GM18870 (cell line): ENCODE measurements around the gene ABCC8.

Source experiments
- ATAC-seq: cut with Tn5 transposase; IDR thresholded peaks from one replicate; pipeline ENCODE4 v1.9.1; 2021; ENCODE audit warnings: moderate library complexity; ENCODE audit not compliant: unreplicated experiment

The ABCC8 gene

DNA sequence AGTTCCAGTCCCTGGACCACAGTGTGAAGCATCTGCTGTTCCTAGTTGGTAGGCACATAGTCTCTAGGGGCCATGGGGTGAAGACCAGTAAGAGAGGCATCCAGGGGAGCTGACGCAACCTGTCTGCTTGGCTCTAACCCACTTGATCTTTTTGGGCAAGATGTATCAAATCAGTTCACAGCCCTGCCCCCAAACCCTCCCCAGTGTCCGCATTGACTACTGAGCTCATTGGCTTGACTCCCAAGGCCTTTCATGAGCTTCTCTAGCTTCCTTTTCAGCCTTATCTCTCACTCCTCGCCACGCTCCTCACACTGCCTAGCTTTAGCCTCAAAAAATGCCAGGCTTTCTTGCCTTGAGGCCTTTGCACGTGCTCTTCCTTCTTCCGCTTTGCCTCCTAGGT lies 29.7 kb upstream of the ABCC8 start:
- ATAC-seq = no peak

DNA sequence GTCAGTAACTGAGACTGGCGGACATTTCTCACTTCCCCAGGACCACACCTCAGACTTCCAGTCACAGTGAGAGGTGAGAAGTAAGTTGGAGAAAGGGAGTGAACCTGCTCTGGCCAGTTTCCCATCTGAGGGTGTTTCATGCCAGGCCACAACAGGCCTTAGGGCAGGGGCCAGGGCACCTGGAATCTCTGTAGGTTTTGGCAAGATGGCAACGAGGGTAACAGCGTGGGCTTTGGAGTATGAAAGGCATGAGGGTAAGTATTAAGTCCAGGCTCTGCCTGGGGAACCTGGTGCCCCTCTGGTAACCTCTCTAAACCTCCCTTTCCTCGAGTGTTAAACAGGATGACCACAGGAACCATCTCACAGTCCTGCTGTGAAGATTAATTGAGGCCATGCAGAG lies 28.5 kb upstream of the ABCC8 start:
- ATAC-seq = no peak

DNA sequence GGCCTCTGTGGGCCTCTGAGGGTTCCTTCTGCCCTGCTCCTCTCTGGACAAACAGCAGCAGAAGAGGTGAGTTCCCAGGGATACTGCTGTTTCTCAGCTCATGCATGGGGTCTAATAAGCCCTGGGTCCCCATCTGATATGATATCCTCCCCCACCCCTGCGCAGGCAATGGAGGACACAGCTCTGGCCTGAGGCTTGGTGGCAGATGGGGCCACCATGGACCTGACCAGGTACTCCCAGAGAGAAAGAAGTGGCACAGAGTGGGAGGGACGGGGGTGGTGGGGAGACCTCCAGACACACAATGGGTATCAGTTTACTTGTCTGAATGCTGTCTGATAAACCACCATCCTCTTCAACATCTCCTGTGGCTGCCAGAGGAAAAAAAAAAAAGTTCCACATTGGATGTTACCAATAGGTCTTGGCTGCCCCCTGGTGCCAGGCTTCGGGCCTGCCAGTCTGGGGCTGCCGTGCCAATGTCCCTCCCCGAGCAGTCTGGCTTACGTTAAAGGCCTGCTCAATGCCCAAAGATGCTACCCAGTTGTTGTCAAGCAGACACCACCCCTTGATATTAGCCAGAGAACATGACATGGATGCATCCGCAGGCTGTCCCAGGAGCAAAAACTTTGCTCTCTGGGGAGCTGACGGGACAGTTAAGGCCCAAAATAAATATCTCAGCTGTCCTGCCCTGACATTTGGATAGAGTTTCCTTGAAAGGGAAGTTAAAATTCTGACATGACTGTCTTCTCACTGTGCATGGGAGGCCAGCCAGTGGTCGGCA lies 27.9 kb upstream of the ABCC8 start:
- ATAC-seq = no peak

DNA sequence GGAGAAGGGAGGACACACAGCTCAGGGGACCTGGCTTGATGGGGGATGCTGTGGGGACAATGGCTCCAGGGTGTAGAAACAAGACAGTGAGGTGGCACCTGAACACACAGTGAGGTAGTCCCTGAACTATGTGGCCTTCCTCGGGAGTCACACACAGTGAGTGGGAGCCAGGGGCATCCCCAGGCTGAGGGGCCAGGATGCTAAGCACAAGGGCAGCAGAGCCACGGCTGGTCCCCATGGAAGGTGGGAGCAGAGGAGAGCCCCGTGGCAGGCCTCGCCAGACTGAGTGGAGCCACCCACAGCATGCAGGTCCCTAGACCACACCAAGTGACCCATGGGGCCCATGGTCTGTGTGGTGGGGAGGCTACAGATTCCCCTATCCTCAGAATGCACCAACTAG lies 26.0 kb upstream of the ABCC8 start:
- ATAC-seq = no peak

DNA sequence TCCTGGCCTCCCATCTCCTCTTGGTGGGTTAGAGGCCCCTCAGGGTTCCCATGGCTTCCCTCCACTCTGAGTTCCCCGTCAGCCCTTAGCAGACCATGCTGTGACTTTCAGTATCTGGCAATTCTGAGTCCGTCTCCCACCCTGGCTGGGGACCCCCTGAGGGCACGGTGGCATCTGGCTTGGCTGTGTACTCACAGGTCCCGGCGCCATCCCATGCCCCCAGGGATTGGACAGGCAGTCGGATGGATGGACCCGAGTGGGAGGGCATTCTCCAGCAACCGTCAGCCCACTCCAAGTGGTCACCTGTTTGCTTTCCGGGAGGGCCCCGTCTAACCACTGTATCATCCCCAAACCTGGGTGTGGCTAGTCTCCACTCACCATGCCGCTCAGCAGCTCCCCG lies 24.0 kb upstream of the ABCC8 start:
- ATAC-seq = no peak

DNA sequence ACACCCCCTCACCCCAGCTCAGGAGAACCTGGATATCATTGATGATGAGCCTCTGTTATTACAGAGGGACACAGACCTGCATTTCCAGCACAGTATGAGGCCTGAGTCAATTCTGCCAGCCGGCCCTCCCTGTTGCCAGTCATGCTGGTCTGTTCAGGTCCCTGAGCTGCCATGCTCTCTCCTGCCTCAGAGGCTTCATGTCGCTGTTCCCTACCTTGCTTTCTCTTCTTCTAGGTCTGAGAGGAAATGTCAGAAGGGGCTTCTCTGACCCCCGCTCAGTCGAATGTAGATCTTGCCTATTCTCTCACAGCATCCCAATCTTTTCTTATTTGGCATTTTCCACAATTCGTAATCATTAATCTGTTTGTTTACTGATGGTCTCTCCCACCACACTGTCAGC lies 21.8 kb upstream of the ABCC8 start:
- ATAC-seq = no peak

DNA sequence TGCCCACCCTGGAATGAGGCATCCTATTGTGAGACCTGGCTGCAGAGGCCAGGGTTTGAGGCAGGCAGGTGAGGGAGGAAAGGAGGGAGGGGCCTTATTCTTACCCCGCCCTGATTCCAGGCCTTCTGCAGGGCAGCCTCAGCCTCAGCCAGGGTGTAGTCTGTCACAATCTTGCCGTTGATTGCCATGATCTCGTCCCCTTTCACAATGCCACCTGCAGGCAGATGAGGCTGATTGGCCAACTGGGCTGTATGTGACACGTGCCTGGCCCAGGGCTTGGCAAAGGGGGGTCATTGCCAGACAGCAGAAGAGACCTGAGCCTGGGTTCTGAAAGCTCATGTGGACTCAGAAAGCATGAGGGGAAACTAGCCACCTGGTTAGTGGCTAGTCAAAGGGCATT lies 21.4 kb upstream of the ABCC8 start:
- ATAC-seq = no peak

DNA sequence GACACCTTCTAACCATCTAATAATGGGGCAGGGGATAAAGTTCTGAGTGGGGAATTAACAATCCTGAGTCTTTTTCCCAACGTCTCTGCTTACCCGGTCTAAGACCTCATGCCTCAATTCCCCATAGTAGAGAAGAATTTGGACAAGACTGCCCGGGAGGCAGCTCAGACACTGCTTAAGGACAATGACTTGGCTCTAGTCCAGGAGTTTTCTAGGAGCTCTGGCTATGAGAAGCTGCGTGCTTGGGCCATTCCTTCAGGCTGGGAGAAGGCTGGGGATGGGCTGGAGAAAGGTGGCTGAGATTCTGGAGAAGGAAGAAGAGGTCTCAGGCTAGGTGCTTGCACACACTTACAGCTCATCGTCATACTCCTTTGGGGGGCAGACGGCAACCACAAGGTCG lies 19.8 kb upstream of the ABCC8 start:
- no peak for ATAC-seq

DNA sequence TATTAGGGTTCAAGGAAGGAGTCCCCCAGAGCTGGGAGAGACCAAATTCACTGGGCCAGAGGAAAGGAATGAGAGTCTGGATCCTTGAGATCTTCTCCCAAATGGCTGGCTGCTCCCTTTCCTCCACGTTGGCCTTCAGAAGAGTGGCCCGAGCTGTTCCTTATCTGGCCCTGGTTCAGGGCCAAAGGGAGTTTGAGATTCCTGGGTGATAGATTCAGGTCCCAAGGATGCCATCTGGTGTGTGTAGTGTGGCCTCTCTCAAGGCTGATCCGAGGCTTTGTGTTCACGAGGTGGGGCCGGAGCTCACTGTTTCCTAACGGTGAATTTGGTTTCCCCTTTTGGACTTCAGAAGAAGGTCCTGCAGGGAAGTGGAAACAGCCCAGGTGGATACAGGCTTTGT lies 17.4 kb upstream of the ABCC8 start:
- no peak for ATAC-seq

DNA sequence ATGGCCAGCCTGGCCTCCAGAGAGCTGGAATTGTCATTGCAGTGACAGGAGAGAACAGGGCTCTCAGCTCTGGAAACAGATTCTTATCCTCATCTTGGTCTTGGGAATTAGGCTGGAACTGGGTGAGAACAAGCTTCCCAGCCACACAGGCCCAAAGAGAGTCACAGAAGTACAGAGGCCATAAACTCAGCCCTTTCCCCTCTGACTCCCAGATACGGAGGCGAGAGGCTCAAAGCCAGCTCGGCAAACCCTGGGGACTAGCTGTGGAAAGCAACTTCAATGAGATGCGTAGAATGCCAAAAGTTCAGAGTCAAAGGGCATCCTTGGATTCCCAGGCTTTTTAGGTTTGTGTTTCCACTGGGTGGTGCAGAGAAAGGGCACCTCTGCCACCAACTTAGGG lies 14.3 kb upstream of the ABCC8 start:
- no peak for ATAC-seq

DNA sequence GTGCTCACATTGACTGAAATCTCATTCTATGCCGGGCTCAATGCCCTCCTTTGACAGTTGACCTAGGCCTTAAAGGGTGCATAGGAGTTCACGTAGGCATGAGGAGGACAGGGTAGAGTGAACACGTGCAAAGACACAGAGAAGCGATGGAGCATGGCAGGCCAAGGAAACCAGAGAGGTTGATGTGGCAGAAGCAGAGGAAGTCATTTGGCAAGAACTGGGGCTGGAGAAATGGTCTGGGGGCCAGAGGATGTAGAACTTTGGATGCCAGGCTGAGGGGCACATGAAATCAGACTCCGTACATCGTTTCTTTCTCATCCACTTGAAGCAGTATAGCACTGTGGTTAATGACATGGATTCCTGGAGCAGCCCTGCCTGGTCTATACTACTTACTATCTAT lies 13.6 kb upstream of the ABCC8 start:
- ATAC-seq = no peak

DNA sequence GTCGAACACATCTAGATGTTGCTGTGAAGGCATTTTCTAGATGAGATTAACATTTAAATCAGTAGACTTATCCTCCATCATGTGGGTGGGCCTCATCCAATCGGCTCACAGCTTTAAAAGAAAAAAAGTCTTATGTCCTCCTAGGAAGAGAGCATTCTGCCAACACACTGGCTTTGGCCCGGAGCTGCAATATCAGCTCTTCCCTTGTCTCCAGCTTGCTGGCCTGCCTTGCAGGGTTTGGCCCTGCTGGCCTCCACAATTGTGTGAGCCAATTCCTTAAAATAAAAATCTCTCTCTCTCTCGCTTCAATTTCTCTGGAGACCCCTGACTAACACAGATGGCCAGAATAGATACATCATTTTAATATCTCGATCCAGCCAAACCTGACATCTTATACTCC lies 13.1 kb upstream of the ABCC8 start:
- no peak for ATAC-seq

DNA sequence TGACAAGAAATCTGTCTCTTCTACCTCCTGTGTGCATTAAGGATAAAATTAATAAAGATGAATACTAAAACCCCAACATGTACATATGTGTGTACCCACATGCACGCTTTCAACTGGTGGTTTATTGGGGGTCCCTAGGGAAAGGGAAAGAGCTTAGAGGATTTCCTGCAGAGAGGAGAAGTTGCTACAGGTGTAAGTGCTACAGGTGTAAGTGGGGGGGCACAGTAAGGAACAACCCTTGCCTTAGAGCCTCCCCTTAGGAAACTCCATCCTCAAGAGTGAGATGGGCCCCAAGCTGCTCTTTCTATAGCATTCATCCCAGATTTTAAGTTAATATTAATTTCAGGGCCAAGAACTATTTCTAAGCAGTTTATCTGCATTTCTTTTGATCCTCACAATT lies 11.9 kb upstream of the ABCC8 start:
- no peak for ATAC-seq

DNA sequence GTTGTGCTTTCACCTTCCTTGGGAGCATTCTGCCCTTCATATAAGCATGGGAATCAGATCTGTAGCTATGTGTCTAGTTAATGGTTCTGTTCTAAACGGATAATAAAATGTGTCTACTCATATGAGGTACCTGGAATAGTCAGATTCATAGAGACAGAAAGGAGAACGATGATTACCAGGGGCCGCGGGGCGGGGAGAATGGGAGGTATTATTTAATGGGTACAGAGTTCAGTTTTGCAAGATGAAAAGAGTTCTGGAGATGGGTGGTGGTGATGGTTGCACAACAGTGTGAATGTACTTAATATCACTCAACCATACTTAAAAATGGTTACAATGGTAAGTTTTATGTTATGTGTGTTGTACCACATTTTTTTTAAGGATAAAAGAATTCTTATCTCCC lies 10.0 kb upstream of the ABCC8 start:
- no peak for ATAC-seq

DNA sequence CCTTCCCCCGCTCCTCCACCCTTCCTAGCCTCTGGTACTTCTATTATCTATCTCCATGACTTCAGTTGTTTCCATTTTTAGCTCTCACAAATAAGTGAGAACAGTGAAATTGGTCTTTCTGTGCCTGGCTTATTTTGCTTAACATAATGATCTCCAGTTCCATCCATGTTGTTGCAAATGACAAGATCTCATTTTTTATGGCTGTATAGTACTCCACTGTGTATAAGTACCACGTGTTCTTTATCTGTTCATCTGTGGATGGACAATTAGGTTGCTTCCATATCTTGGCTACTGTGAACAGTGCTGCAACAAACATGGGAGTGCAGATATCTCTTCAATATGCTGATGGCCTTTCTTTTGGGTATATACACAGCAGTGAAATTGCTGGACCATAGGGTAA lies 6.9 kb upstream of the ABCC8 start:
- no peak for ATAC-seq

DNA sequence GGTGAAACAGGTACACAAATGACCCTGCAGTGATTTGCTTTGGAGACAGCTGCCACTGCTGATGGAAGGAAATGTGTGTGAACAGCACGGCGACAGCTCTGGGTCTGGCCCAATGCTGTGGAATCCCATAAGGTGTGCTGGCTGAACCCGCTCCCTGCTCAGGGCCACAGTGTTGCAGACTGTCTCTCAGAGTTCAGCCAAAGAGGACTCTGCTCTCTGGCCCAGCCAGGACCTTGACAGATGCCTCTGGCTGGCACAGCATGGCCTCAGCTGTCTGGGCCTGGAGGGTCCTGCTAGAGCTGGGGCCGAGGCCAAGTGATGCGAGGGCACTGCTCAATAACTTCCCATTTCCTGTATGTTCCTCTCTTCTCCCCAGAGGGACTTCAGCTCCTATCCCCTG lies 5.3 kb upstream of the ABCC8 start:
- ATAC-seq = no peak

DNA sequence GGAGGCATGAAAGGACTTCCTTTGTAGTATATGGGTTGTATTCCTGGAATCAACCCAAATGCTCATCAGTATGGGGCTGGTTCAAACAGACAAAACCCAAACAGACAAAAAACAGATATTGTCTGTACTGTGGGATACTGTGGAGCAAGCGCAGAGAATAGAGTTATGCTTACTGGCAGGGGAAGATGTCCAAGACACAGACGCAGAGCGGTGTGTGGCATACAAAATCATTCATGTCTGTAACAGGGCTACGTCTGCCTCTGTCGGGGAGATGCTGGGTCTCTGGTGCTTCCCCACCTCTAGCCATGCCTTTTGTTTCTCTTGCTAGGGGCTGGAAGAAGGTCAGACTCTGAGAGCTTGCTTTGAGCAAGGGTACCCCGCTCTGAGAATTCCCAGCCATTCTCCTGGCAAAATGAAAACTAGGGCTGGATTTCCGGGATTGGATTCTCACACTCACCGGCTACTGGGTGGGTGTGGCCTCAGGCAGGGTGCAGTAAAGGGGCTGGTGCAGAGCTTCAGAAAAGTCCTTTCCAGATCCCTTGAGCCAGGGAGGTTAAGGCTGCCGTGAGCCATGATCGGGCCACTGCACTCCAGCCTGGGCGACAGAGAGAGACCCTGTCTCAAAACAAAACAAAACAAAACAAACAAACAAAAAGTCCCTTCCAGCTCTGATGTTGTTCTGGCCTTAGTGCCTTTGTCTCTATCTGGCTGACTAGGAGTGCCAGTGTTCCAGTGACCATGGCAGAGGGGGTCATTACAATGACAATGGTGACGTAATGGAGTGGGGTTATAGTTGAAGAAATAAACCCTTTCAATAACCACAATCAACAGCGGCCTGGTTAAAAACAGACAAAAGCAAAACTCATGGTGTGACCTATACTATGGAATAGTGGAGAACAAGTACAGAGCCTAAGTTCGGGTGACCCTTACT lies 2.9 kb upstream of the ABCC8 start:
- no peak for ATAC-seq

DNA sequence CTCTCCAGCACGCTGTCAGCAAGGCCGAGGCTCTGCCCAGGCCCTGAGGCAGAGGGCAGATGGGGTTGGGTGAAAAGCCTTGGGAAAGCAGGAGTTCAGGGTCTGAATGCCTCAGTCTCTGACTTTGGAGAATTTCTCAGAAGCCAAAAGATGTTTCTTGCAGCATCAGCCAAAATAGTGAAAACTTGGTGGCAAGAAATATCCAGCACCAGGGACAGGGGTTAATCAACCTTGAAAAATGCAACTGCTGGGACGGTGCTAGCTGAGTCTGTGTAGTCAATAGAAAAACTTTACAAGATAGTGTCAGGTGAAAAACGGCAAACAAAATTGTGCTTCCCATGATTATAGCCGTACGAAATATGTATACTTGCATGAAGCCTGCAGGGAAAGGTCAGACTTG lies 1.4 kb upstream of the ABCC8 start:
- no peak for ATAC-seq

DNA sequence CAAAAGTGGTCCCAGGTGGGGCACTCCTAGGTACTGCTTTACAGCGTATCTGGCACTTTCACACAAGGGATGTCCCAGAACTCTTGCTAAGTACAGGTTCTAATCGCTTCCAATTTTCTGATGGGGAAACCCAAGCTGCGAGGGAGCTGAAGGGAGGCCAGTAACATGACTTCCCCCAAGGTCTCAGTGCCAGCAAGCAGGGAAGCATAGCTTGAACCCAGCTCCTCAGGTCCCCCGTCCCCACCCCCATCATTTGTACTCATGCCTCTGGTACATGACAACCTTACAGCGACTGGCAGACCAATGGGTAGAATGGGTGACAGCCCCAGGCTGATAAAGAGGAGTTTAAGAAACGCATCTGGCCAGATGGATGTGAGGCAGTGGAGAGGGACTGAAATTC lies 716 bp upstream of the ABCC8 start:
- ATAC-seq = no peak

DNA sequence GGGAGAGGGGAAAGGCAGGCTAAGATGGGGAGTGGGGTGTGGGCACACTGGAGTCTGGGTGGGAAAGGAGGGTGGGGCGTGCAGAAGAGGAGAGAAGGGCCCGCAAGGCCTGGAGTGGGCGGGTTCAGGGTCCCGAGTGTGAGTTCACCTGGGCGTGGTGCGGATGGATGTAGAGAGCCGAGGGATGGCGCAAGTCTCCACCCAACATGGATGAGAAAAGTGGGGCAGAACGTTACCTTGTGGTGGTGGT lies 364 bp upstream of the ABCC8 start:
- ATAC-seq = no peak

DNA sequence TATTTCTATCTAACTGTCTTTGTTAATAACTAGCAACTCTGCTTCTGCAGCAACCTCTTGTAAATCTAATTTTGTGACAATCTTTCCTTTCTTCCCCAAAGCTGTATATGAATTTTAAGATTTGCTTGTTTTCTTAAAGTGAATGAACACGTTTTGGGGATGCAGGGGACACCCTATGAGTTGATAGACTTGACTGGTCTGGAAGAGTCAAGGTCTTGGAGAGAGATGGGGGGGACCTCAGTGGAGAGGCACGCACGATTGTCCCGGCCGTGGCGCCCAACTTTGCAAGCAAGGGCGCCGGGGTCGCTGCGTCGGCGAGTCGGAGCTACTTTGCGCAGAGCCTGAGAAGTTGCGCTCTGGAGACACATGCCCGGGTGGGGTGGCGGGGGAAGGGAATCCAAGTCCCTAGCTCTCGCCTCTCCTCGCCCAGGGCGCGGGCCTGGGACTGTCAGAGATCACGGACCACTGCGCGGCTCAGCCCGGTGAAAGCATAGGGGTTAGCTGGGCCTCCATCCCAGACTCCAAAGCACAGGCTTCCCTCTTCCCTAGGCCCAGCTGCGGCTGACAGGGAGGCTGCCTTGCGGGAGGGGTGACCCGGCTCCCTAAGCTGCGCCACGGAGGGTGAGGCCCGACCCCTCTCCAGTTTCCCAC lies 854 bp downstream of the ABCC8 start:
- ATAC-seq = no peak

DNA sequence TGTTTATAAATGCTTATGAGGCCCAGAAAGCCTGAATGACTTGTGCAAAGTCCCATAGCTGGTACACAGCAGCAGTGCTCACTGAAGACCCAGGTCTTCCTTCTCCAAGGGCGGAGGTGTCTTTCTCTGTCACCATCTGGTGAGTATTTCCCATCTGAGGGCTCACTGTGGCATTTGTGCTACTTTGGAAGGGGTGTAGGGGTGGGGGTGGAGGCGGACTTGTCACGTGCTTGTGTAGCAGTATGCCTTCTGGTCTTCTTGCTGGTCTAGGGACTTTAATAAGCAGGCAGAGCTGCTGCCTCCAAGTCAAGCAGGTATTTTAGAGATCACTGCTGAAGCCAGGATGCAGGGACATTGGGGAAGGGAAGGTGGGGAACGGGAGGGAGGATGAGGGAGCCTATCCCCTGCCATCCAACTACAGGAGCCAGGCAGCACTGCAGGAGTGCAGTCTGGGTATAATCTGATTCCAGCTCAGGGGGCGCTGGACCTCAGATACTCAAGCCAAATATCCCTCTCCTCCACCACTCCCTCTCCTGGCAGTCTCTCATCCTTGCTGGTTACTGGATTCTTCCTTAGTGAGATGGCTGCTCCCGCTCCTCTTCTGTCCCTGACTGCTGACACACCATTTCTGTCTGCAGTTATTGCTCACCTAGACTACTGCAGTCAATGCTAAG lies 3.4 kb downstream of the ABCC8 start:
- no peak for ATAC-seq
